Vagina (tissue), 2 donors: ENCODE measurements around the gene RTF1.

Experiments used
- POLR2A ChIP-seq, 2 donors: fragments of 450-650 bp; IDR thresholded peaks; one replicate each; pipeline ENCODE4 v1.6.1; 2017; ENCODE audit warnings: antibody characterized with exemption in 2 of 2, mild to moderate bottlenecking in 2 of 2, moderate library complexity in 2 of 2
- POLR2AphosphoS5 ChIP-seq, 2 donors: sonication (generic); formaldehyde crosslinking; IDR thresholded peaks; one replicate each; pipeline ENCODE4 v1.9.0; 2017; ENCODE audit warnings: antibody characterized with exemption in 2 of 2, mild to moderate bottlenecking in 2 of 2, low read depth in 1 of 2; ENCODE audit not compliant: insufficient read depth in 1 of 2

DNA sequence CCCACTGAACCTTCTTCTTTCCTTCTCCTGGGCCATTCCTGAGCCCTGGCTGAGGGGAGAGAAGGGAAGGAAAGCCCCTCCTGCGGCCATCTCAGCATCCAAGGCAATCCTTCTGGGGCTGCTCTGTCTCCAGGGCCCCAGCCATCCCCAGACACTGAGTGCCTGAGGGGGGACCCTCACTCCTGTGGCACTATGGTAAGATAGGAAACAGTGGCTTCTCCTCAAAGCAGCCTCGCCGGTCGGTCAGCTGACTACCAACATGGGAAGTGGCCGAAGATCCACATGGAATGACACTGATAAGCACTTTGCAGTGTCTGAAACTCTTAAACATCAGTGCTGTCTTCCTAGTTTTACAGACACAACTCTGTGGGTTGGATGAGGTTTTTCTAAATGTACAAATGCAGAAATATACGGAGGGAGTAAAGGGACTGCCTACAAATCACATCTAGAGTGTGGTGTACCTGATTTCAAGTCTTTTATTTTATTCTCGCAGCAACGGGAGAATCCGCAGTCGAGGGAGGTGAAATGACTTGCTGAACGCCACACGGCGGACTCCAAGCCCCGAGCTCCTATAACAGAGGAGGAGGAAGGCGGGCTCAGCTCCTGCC lies 75.8 kb downstream of the RTF1 start:
- no peak for TF ChIP-seq POLR2AphosphoS5 (IDR thresholded peaks at IDR 0.05; ENCODE audit: insufficient read depth in 1 of 2, low read depth in 1 of 2)
- no peak for TF ChIP-seq POLR2A (IDR thresholded peaks at IDR 0.05)
